GM19452 (cell line): ENCODE results near the gene KIT.

Experiments
- ATAC-seq: cut with Tn5 transposase; IDR thresholded peaks from one replicate; pipeline ENCODE4 v1.9.1; 2021; ENCODE audit not compliant: unreplicated experiment

Gene KIT

GRCh38 chr4:54659749-54660535, 2.2 kb downstream of the KIT start:
- no peak for ATAC-seq

GRCh38 chr4:54660591-54660990, 2.8 kb downstream of the KIT start:
- no peak for ATAC-seq

GRCh38 chr4:54661169-54661568, 3.4 kb downstream of the KIT start:
- no peak for ATAC-seq

DNA sequence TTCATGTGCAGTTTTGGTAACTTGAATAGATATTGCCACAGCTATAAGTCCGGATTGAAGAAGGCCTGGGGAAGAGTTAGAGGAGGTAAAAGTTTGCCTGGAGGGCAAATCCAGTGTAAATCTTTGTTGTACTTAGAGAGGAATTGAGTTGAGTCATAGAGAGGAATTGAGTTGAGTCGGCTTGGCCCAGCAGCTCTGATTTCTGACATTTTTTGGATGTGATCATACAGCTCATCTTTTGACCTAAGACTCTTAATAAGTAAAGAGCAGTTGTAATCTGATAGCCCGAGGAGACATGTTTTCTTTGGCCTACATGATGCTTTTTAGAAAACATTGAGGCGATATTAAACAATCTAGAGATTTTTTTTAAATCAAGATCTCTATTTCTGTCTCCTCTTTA, 3.9 kb downstream of the KIT start:
- ATAC-seq: no peak

- ATAC-seq: no peak
These were observed 4.4 kb downstream of the KIT start for GRCh38 chr4:54662123-54662522.

DNA sequence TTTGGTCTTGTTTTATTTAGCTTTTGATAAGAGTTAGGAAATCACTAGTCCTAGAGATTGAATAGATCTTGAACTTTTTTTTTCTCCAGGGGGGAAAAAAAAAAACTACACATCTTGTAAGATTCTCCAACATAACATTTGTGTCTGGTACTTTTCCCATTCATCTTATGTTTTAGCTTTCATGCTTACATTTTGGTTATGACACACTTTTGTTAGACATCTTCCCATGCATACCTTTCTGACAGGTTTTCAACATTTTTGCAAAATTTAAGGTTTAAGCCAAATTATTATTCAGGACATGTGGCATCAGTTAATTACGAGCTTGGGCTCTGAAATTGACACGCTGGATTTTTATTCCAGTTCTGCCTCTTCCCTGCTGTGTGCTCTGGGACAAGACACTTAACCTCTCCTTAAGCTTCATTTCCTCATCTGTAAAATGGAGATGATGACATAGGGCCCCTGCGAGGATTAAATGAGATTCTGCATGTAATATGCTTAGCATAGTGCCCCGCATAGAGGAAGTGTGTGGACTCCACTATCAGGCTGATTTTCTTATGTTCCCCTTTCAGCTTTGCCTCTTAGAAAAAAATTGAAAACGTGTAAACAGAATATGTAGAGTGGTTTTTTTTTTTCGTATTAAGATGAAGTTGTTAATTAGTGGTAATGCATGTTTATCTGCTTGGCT, 5.3 kb downstream of the KIT start:
- ATAC-seq: no peak

GRCh38 chr4:54664400-54664799, 6.6 kb downstream of the KIT start:
- ATAC-seq: no peak

GRCh38 chr4:54668014-54668611, 10.4 kb downstream of the KIT start:
- ATAC-seq: no peak

DNA sequence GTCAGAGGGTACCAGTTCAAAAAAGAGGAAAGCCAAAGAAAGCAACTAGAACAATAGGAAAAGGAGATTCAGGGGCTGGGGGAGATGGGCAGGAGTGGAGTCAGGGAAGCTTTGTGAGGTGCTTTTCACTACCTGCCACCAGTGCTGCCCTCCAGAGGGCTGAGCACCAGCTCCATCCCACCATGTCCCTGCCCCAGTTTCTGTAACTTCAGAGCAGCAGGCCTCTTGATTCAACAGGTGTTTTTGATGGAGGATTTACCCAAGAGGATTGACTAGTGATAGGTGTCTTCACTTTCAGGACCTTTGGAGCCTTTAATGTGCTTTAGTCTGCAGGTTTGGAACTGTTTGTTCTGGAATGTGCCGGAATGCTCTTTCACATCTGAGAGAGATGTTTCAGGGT, 12.1 kb downstream of the KIT start:
- no peak for ATAC-seq

- no peak for ATAC-seq
These were observed 18.1 kb downstream of the KIT start for GRCh38 chr4:54675721-54676461.

GRCh38 chr4:54676658-54677057, 18.9 kb downstream of the KIT start:
- ATAC-seq: no peak

- no peak for ATAC-seq
These were observed 19.7 kb downstream of the KIT start for GRCh38 chr4:54677416-54677815.

DNA sequence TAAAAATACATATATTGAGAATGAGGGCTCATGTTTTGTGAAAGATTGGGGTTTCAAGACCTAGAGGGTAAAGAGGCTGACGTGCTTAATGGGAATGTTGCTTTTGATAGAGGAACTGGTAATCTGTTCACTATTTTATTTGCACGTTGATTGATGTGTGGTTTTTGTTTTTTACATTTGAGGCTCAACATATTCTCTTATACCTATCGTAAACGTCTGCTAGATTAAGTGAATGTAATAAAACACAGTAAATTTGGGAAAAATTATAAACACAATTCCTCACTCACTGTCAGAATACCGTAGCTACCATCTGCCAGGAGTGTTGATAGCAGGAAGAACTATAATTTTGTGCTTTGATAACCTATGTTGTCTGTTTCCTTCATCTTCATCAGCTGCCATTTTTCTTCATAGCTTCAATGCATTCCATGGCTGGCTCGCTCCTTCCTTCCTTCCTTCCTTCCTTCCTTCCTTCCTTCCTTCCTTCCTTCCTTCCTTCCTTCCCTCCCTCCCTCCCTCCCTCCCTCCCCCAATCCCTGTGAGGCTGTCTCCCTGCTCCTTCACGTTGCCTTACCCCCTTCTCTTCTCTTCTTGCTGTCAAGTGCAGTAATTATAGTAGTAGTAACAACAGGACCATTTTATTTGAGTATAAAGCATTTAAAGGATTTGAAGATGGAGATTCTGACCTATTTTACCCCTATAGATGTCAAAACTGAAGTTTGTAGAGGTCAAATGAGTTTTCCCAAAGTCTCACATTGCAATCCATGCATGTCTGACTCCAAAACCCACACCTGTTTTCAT, 20.3 kb downstream of the KIT start:
- ATAC-seq: no peak

- ATAC-seq: no peak
These were observed 21.1 kb downstream of the KIT start for GRCh38 chr4:54678826-54679225.

DNA sequence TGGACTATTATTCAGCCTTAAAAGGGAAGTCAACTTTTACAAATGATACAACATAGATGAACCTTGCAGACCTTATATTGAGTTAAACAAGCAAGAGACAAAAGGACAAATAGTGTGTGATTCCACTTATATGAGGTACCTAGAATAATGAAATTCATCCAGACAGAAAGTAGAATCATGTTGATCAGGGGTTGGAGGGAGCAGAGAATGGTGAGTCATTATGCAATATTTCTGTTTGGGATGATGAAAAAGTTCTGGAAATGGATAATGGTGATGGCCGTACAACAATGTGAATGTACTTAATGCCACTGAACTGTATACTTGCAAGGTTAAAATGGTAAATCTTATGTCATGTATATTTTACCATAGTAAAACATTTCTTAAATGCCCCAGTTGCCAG, 22.1 kb downstream of the KIT start:
- no peak for ATAC-seq

GRCh38 chr4:54683616-54684346, 26.0 kb downstream of the KIT start:
- no peak for ATAC-seq

DNA sequence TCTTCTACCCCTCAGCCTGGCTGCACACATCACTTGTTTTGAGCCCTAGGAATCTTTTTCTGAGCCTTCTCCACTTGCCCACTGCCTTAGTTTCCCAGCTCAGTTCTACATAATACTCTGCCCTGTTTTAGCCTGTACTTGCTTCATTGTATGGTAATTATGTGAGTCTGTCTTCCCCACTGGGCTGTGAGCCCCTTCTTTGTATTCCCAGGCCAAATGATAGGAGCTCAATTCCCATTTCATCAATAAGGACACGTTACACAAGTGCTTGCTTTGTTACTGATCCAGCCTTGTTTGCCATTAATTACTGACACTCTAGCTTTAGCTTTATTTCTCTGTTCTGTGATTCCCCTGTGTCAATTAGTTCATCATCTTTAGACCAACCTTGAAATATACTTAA, 28.1 kb downstream of the KIT start:
- ATAC-seq: no peak

- peak; percentile 48 for ATAC-seq
These were observed 30.4 kb downstream of the KIT start for GRCh38 chr4:54687887-54688841.

DNA sequence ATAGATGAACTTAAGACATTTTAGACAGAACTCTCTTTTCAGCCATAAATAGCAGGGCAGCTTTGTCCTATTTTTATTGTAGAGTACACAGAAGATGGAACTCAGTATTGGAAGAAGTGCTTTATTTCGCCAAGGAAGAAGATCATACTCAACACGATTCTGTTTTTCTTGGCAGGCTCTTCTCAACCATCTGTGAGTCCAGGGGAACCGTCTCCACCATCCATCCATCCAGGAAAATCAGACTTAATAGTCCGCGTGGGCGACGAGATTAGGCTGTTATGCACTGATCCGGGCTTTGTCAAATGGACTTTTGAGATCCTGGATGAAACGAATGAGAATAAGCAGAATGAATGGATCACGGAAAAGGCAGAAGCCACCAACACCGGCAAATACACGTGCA, 37.6 kb downstream of the KIT start:
- no peak for ATAC-seq
